ENCODE measurements around the gene TLX3.
"Not testable (repeated sequence)": the region's sequence is repeated elsewhere in the genome, so short reads cannot be mapped to it uniquely, and the experiment has no call there.

TLX3 gene

DNA sequence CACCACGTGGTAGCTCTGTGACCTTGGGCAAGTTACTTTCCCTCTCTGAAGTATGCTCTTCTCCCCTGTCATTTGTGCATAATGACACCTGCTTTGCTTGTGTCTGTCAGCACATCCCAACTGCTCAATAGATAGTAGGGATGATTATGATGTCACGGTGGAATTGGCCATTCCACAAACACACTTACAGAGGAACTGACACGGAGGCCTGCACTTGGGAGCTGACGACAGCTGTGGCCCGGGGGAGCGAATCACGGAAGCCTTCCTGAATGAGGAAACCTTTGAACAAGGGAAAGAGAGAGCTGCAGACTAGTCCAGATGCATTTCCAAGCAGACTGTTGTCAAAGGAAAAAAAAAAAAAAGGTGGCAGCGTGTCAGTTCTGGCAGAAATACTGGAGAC, 21.0 kb downstream of the TLX3 start:
- DNase-seq, result no peak

DNA sequence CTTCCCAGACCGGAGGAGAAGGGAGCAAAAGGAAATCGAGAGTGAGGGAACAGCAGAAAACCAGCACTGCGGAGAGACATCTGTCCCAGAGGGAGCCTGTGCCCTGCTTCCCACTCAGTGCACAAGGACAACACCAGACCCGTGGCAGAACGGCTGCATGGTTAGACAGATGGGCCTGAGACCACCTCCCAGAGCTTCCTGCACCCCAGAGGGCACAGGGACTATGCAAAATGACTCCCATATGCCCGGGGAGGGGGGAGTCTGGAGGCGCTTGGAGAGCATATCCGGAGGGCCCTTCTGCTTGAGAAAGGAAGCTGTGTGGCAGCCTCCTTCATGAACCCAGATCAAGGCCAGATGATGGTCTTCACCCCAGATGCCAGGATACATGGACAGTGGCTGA, 26.6 kb downstream of the TLX3 start:
- DNase-seq, result no peak

DNA sequence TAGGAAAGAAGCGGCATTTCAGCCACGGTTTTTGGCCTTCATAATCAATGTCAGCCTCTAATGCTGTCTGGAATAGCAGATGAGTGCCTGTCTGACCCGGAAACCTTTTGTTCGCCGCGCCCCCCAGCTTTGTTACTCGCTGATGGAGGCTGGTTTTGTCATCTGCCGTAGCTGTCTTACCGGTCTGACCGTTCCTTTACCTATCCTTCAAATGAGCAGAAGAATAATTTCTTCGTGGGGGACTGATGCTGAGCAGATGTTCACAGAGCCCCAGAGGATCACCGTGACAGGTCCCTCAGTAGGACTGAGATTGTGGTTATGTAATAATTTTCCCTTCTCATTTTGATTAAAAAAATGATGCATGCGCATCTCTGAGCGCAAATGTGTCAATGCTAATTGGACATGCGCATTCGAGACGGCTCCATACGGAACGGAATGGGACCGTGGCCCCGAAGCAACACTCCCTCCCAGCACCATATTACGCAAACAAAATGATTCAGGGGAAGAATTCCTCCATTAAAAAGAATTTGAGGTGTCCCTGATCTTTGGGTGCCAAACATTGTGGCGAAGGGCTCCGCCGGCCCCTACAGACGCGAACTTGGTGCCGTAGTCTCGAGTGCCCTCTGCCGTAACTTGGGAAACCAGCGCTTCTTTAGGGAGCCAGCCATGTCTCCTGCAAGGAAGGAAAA, 27.6 kb downstream of the TLX3 start:
- peak; percentile 25 for DNase-seq

DNA sequence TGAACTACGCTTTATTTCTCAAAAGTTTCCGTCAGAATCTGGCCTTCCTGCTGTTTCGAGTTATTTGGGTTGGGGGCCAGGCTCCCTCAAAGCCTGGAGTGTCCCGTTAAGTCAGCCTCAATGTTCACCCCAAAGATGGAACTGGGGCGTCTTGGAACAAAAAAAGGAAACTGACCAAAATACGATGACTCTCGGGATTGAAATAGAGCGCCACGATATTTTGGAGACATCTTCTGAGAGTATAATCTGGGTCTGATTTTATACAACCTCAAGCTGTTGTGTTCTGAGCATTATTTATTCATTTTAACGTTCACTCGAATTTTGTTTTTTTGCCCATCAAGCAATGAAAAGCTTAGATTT, 28.1 kb downstream of the TLX3 start:
- DNase-seq, result no peak

DNA sequence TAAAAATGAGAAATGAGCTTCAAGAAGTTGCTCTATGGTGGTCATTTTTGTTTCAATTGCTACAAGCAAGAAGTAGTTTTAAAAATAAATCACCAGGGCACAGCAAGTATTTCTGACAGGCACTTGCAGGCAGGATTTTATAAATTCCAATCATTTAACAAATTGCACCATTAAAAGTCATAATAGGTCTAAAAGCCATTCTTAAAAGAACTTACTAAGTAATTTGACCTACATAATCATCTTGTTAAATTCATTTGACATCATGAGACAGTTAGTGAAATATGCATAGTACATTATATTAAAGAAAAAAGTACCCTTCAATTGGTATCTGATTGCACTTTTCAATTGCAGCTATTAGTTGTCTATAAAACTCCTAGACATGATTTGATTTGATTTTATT, 31.0 kb downstream of the TLX3 start:
- no peak for DNase-seq

DNA sequence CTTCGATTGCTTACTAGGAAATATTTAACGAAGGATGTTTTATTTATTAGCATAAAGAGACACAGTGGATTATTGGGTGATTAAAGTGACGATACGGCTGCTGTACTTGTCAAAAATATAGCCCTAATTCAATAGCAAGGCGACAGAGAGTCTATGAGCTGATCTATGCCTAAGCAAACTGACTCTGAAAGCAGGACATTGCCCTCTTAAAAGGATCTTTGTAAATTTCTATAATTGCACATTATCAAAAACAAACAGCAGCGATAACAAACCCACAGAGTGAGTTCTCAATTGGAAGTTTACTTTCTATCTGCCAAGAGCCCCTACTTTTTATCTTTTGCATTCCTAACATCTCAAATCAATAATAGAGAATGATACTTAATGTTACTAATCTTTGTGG, 31.4 kb downstream of the TLX3 start:
- DNase-seq, result no peak

DNA sequence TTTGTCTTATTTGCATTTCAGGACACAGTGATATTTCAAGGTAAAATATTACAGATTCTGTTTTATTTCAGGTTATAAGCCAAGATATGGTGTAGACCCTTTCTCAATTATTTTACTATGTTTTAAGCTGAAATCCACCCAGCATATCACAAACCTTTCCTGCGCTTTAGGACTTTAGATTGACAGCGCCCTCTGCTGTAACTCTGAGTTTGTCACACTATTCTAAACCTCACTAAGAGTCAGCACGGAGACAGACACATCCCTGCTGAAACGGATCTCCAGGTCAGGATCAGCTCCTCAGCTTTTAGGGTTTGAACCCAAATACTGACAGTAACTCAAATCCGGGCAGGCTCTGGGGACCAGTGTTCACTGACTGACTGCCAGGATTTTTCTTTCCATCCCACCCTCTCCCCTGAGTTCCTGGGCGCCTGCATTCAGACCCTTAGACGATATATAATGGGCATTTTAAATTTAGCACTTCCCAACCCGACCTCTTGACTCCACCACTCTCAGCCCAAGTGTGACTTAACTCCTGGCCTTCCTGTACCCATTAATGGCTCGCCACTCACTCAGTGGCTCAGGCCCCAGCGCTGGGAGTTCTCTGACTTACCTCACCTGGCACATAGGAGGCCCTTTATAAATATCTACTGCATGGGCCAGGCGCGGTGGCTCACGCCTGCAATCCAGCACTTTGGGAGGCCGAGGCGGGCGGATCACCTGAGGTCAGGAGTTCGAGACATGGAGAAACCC, 33.5 kb downstream of the TLX3 start:
- peak; percentile 42 for DNase-seq

DNA sequence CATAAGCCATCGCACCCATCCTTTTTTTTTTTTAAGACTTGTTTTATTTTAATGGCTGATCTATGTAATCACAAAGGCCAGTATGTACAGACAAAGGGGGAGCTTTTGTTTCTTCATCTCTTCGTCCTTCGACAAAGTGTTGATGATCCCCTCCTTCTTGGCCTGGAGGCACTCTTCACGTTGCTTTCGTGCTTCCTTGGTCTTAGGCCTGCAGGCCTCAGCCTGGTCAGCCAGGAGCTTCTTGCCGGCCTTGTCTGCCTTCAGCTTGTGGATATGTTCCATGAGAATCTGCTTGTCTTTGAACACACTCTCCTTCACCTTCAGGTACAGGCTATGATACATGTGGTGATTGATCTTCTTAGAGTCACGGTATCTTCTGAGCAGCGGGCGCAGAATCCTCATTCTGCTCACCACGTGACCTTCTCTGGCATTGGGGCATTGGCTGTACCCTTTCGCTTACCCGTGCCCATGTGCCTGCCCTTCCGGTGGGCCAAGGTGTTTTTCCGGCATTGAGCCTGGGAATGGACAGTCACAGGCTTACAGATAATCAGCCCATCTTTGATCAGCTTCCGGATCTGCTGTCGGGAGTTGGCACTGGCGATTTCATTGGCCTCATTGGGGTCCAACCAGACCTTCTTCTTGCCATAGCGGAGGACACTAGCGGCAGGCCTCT, 36.0 kb downstream of the TLX3 start:
- no peak for DNase-seq

DNA sequence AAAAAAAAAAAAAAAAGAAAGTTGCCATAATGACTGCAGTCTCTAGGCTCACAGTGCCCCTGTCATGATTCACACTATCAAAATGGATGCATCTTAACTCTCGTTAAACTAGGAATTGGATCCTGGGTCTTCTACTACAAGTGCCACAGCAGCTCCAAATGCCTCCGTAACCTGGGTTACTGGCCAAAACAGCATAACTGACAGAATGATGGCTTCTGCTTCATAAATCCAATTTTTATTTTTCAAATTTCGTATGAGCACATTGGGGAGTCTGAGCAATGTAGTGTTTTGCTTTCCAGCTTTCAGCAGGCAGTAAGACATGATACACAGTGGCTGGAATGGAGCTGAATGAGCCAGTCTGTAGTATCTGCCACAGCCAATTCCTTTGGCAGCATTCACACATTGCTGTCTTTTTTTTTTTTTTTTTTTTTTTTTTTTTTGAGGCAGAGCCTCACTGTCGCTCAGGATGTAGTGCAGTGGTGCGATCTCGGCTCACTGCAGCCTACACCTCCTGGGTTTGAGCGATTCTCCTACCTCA, 42.6 kb downstream of the TLX3 start:
- DNase-seq, result no peak

DNA sequence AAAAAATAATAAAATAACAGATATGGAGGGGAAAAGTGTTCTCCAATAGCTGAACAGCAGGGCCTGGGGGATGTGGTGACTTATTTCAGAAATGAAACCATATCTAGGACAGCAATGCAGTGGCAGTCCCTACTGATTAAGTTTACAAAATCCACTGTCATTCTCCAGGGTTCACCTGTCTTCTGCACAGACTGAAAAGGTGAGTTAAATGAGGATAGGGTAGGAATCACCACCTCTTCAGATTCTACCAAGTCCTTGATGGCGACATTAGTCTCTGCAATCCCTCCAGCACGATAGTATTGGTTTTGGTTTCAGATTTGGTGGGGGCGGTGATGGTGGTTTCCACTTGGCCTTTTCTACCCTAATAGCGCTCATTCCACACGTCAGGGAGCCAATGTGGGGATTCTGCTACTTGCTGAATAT, 46.3 kb downstream of the TLX3 start:
- peak; percentile 42 for DNase-seq

DNA sequence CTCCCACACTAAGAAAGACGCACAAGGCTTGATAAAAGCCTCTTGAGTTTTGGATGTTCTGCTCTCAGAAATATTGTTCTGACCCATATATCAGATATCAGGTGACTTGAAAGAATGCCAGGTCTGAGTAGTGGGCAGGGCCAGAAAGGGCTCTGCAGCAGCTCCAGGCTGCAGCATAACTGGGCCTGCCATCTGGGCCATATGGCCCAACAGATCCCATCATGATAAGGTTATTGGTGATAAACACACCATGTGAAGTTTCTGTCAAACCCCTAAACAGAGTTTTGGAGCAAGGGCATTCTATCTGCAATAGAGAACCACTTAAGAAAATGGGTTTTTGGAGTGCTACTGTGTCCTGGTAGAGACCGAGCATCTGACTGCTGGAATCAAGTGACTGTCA, 48.8 kb downstream of the TLX3 start:
- DNase-seq, result no peak

DNA sequence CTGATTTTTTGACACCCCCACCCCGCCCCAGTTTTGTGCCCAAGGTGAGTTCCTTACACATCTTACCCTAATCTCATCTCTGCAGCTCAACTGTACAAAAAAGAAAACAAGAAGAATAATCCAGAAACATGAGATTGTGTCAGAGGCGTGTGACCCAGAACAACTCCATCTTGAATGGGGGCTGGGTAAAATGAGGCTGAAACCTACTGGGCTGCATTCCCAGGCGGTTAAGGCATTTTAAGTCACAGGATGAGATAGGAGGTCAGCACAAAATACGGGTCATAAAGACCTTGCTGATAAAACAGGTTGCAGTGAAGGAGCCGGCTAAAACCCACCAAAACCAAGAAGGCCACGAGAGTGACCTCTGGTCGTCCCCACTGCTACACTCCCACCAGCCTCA, 52.1 kb downstream of the TLX3 start:
- DNase-seq, result not testable (repeated sequence)
